Endothelial cell of umbilical vein (primary cell): ENCODE measurements around the gene TNNT3. TPM values are rescaled to one million over a fixed set of nuclear protein-coding genes. Genes with fewer than 3 reads are reported as not detected.
"Not testable (repeated sequence)": the region's sequence is repeated elsewhere in the genome, so short reads cannot be mapped to it uniquely, and the experiment has no call there.

ENCODE experiments used
- BruUV-seq: library from RNA; stranded (reverse); fragments of 400-500 nt; replicated peaks from 2 replicates; lab custom pipeline; 2021; lab: Mats Ljungman, UMichigan
- CTCF ChIA-PET: fragments of 300-600, 350-600 bp; sonication (Branson Sonifier 250); formaldehyde crosslinking; loops from one replicate; lab custom pipeline; 2021; ENCODE audit warnings: antibody characterized with exemption, inconsistent platforms; lab: Charles Lee
- POLR2A ChIA-PET: fragments of 300-600, 350-600 bp; sonication (Branson Sonifier 250); formaldehyde crosslinking; loops from one replicate; lab custom pipeline; 2021; ENCODE audit warnings: antibody characterized with exemption, inconsistent platforms; lab: Charles Lee
- DNase-seq: peaks from one replicate; pipeline ENCODE4 v3.0.0-alpha.2; 2011; ENCODE audit warnings: low read depth, low spot score
- FAIRE-seq: peaks from 2 replicates; lab custom pipeline; 2011; peaks lifted over from hg19 to GRCh38; lab: Jason Lieb, UNC
- H2AFZ ChIP-seq: 2 replicates; pipeline ENCODE4 v1.6.0; 2012; ENCODE audit warnings: low read depth, low read length, control low read depth, inconsistent platforms
- H3K27ac ChIP-seq: 2 replicates; pipeline ENCODE4 v1.5.1; 2011; ENCODE audit warnings: low read depth, mild to moderate bottlenecking, control low read depth, low read length, moderate library complexity; ENCODE audit not compliant: insufficient read depth
- H3K27me3 ChIP-seq, 2 experiments: 2 replicates each; pipeline versions ENCODE4 v1.6.0 to v1.6.1; 2011; ENCODE audit warnings: low read length in 2 of 2, mixed read lengths in 1 of 2; ENCODE audit not compliant: control insufficient read depth in 2 of 2, insufficient read depth in 2 of 2
- H3K36me3 ChIP-seq, 2 experiments: 2 replicates in 1 of 2; 3 replicates in 1 of 2; pipeline ENCODE4 v1.5.1; 2011; ENCODE audit warnings: low read length in 2 of 2, mild to moderate bottlenecking in 1 of 2, moderate library complexity in 1 of 2; ENCODE audit not compliant: control insufficient read depth in 2 of 2, insufficient read depth in 2 of 2; ENCODE audit errors: extremely low read depth in 1 of 2
- H3K4me1 ChIP-seq: 3 replicates; pipeline ENCODE4 v1.5.1; 2011; ENCODE audit warnings: mild to moderate bottlenecking, low read length; ENCODE audit not compliant: control insufficient read depth, insufficient read depth; ENCODE audit errors: extremely low read depth
- H3K4me2 ChIP-seq: 2 replicates; pipeline ENCODE4 v1.6.1; 2011; ENCODE audit warnings: low read length, control low read depth, mixed read lengths; ENCODE audit not compliant: insufficient read depth
- H3K4me3 ChIP-seq, 3 experiments: fragments of 200-600 bp in 1 of 3; sonication (generic), shearing (Covaris generic) in 1 of 3; replicated peaks in 1 of 3; 2 replicates each; pipeline ENCODE4 v1.5.1; 2011 to 2016; ENCODE audit warnings: control low read depth in 3 of 3, low read length in 3 of 3, mild to moderate bottlenecking in 2 of 3, inconsistent platforms in 1 of 3, low read depth in 1 of 3, moderate library complexity in 1 of 3; ENCODE audit not compliant: insufficient read depth in 1 of 3
- H3K79me2 ChIP-seq: 2 replicates; pipeline ENCODE4 v1.6.0; 2012; ENCODE audit warnings: low read length, inconsistent platforms; ENCODE audit not compliant: control insufficient read depth, insufficient read depth
- H3K9ac ChIP-seq: replicated peaks from 2 replicates; pipeline ENCODE3; 2011; ENCODE audit warnings: low read length, control low read depth; ENCODE audit not compliant: insufficient read depth; ENCODE audit errors: extremely low read depth
- H3K9me1 ChIP-seq: replicated peaks from 3 replicates; pipeline ENCODE4 v1.6.0; 2011; ENCODE audit warnings: mild to moderate bottlenecking, low read length; ENCODE audit not compliant: control insufficient read depth, insufficient read depth; ENCODE audit errors: extremely low read depth
- H3K9me3 ChIP-seq: replicated peaks from 2 replicates; pipeline ENCODE4 v1.5.1; 2012; ENCODE audit warnings: low read length, inconsistent platforms; ENCODE audit not compliant: control insufficient read depth, insufficient read depth
- H4K20me1 ChIP-seq: replicated peaks from 2 replicates; pipeline ENCODE3; 2011; ENCODE audit warnings: mild to moderate bottlenecking, low read length; ENCODE audit not compliant: control insufficient read depth, insufficient read depth; ENCODE audit errors: extremely low read depth
- CTCF ChIP-seq, 2 donors: IDR thresholded peaks; 1 replicate in 1 of 2; 2 replicates in 1 of 2; pipeline ENCODE4 v1.5.1; 2011; ENCODE audit warnings: low read length in 2 of 2, mild to moderate bottlenecking in 2 of 2, moderate library complexity in 2 of 2, control low read depth in 1 of 2, inconsistent platforms in 1 of 2, low read depth in 1 of 2; ENCODE audit not compliant: insufficient read depth in 1 of 2; ENCODE audit errors: extremely low read depth in 1 of 2
- MYC ChIP-seq: IDR thresholded peaks from one replicate; pipeline ENCODE4 v1.6.1; 2011; ENCODE audit warnings: mild to moderate bottlenecking, low read depth, low read length
- dilution Hi-C: fragments of 300-500 bp; cut with MboI; formaldehyde crosslinking; loops from one replicate; pipeline ENCODE4 v1.15.0; 2019; ENCODE audit warnings: low sequenced_read_pairs; ENCODE audit not compliant: extremely low pct_ligation_motif_present
- intact Hi-C: fragments of 100-400 bp; cut with micrococcal nuclease; formaldehyde crosslinking; loops from one replicate; pipeline ENCODE4 v1.10.0; 2022
- polyA plus RNA-seq, 4 experiments: library from polyadenylated mRNA; depleted of rRNA in 3 of 4; stranded (reverse) in 3 of 4; unstranded in 1 of 4; fragments of >200 nt; gene quantifications; 2 replicates each; pipeline versions ENCODE4 v1.2.1 to v1.2.3, GENCODE V29; 2011 to 2012; ENCODE audit warnings: missing spikeins in 1 of 4
- total RNA-seq: library from RNA; stranded (reverse); gene quantifications from 2 replicates; pipeline ENCODE4 v1.2.3, GENCODE V29; 2021

Gene TNNT3
- total and polyA plus RNA-seq, 2 donors (not counting 3 experiments of a cell fraction or from before 2014, with no cell fraction given), result not detected

GRCh38 chr11:1875851-1876301 lies 43.6 kb upstream of the TNNT3 start:
- CTCF ChIA-PET, result interaction anchor here (0.7 to 4.9 kb wide), 13 partner anchors 10 to 281 kb away, joined by 3 to 53 read pairs (median 6); partner anchors contain the start of gene SYT8
- intact Hi-C loops, result loop anchor here (1.0 kb wide), 1 partner anchor 276 kb away; no protein-coding TSS in a partner anchor
- H3K4me3 ChIP-seq, H3K36me3 ChIP-seq, DNase-seq, H3K79me2 ChIP-seq, H2AFZ ChIP-seq, FAIRE-seq, H3K27ac ChIP-seq, H3K27me3 ChIP-seq, H3K9me3 ChIP-seq, H3K4me2 ChIP-seq, H4K20me1 ChIP-seq, POLR2A ChIA-PET, H3K9me1 ChIP-seq, dilution Hi-C loops, H3K4me1 ChIP-seq, BruUV-seq, H3K9ac ChIP-seq: not testable (repeated sequence)

GRCh38 chr11:1876361-1877063 lies 43.0 kb upstream of the TNNT3 start:
- H3K36me3 ChIP-seq, result no peaks in the 10 kb centered on the region
- POLR2A ChIA-PET, result no interaction called here
- H3K27ac ChIP-seq, result no peak overlapping the region

More at GRCh38 chr11:1876361-1877063, 43.0 kb upstream of the TNNT3 start:
- dilution Hi-C loops (no loop called here), intact Hi-C loops (loop anchor here (1.0 kb wide), 1 partner anchor 276 kb away; no protein-coding TSS in a partner anchor)
- Histone ChIP-seq H3K27me3 (no peaks in the 10 kb centered on the region), H3K4me1 (no peaks in the 10 kb centered on the region), H3K9ac (no peak overlapping the region), H2AFZ (no peak overlapping the region), H3K9me1 (no peaks in the 10 kb centered on the region), H4K20me1 (no peaks in the 10 kb centered on the region), H3K79me2 (no peaks in the 10 kb centered on the region), H3K4me2 (no peak overlapping the region), H3K9me3 (no peaks in the 10 kb centered on the region), H3K4me3 (no peak overlapping the region)
- CTCF ChIA-PET, result interaction anchor here (0.5 to 4.9 kb wide), 20 partner anchors 9 to 280 kb away, joined by 3 to 53 read pairs (median 4); partner anchors contain the start of gene SYT8
- no peak for DNase-seq
- no TSS peak for BruUV-seq
- FAIRE-seq, result no peak
- TF ChIP-seq CTCF (IDR thresholded peaks at IDR 0.05; ENCODE audit: extremely low read depth in 1 of 2, insufficient read depth in 1 of 2, low read depth in 1 of 2, low read length in 2 of 2), result peak; percentile 61 to 76
- TF ChIP-seq MYC, result no peak
